ENCODE measurements around the gene MEG3.

Gene MEG3

GRCh38 chr14:100880271-100881101 lies 54.6 kb downstream of the MEG3 start:
- no peak for DNase-seq (ENCODE audit: low spot score)

- no peak for DNase-seq (ENCODE audit: low spot score)
Observed at GRCh38 chr14:100881211-100882025, 55.5 kb downstream of the MEG3 start.

- DNase-seq (ENCODE audit: low spot score), result no peak
Observed at GRCh38 chr14:100882026-100882967, 56.4 kb downstream of the MEG3 start.

- no peak for DNase-seq (ENCODE audit: low spot score)
Observed at GRCh38 chr14:100882991-100883788, 57.3 kb downstream of the MEG3 start.

- DNase-seq (ENCODE audit: low spot score), result no peak
Observed at GRCh38 chr14:100883789-100884101, 57.8 kb downstream of the MEG3 start.

- no peak for DNase-seq (ENCODE audit: low spot score)
Observed at GRCh38 chr14:100884456-100884855, 58.5 kb downstream of the MEG3 start.

- no peak for DNase-seq (ENCODE audit: low spot score)
Observed at GRCh38 chr14:100885196-100885595, 59.3 kb downstream of the MEG3 start.

GRCh38 chr14:100885617-100886016 lies 59.7 kb downstream of the MEG3 start:
- no peak for DNase-seq (ENCODE audit: low spot score)

- DNase-seq (ENCODE audit: low spot score), result no peak
Observed at GRCh38 chr14:100887728-100888335, 61.9 kb downstream of the MEG3 start.

GRCh38 chr14:100888789-100889315 lies 62.9 kb downstream of the MEG3 start:
- DNase-seq (ENCODE audit: low spot score), result no peak

GRCh38 chr14:100889641-100890040 lies 63.7 kb downstream of the MEG3 start:
- DNase-seq (ENCODE audit: low spot score), result no peak

- no peak for DNase-seq (ENCODE audit: low spot score)
Observed at GRCh38 chr14:100890061-100890850, 64.3 kb downstream of the MEG3 start.

- no peak for DNase-seq (ENCODE audit: low spot score)
Observed at GRCh38 chr14:100891051-100891450, 65.1 kb downstream of the MEG3 start.

GRCh38 chr14:100891501-100892445 lies 65.9 kb downstream of the MEG3 start:
- DNase-seq (ENCODE audit: low spot score), result no peak

GRCh38 chr14:100892496-100893227 lies 66.7 kb downstream of the MEG3 start:
- DNase-seq (ENCODE audit: low spot score), result no peak

GRCh38 chr14:100893228-100893601 lies 67.3 kb downstream of the MEG3 start:
- no peak for DNase-seq (ENCODE audit: low spot score)

- DNase-seq (ENCODE audit: low spot score), result no peak
Observed at GRCh38 chr14:100893760-100894159, 67.8 kb downstream of the MEG3 start.

- DNase-seq (ENCODE audit: low spot score), result no peak
Observed at GRCh38 chr14:100894416-100894815, 68.5 kb downstream of the MEG3 start.
